RKO (cell line): ENCODE data around the gene CAMKMT.
"Not testable (repeated sequence)": the region's sequence is repeated elsewhere in the genome, so short reads cannot be mapped to it uniquely, and the experiment has no call there.

Experiments used
- DNase-seq: peaks from one replicate; pipeline ENCODE4 v3.0.0-alpha.2; 2016; ENCODE audit warnings: low spot score

CAMKMT gene

GRCh38 chr2:44505664-44506063, 143.9 kb downstream of the CAMKMT start:
- not testable (repeated sequence) for DNase-seq

GRCh38 chr2:44510246-44510645, 148.5 kb downstream of the CAMKMT start:
- DNase-seq = no peak

GRCh38 chr2:44515416-44515815, 153.7 kb downstream of the CAMKMT start:
- no peak for DNase-seq

GRCh38 chr2:44519026-44519425, 157.3 kb downstream of the CAMKMT start:
- no peak for DNase-seq

GRCh38 chr2:44522846-44523245, 161.1 kb downstream of the CAMKMT start:
- DNase-seq = no peak

- DNase-seq = no peak
Observed at GRCh38 chr2:44524347-44524926, 162.7 kb downstream of the CAMKMT start.

- no peak for DNase-seq
Observed at GRCh38 chr2:44526352-44526751, 164.6 kb downstream of the CAMKMT start.

GRCh38 chr2:44528595-44528994, 166.8 kb downstream of the CAMKMT start:
- DNase-seq = no peak

- DNase-seq = no peak
Observed at GRCh38 chr2:44529448-44529847, 167.7 kb downstream of the CAMKMT start.

- no peak for DNase-seq
Observed at GRCh38 chr2:44531289-44531688, 169.5 kb downstream of the CAMKMT start.

- DNase-seq = no peak
Observed at GRCh38 chr2:44532031-44532430, 170.3 kb downstream of the CAMKMT start.

GRCh38 chr2:44533508-44533907, 171.8 kb downstream of the CAMKMT start:
- no peak for DNase-seq

- DNase-seq = no peak
Observed at GRCh38 chr2:44535376-44535775, 173.6 kb downstream of the CAMKMT start.

- no peak for DNase-seq
Observed at GRCh38 chr2:44537264-44537663, 175.5 kb downstream of the CAMKMT start.

- DNase-seq = no peak
Observed at GRCh38 chr2:44542520-44542919, 180.8 kb downstream of the CAMKMT start.

- DNase-seq = no peak
Observed at GRCh38 chr2:44543773-44544725, 182.3 kb downstream of the CAMKMT start.

- no peak for DNase-seq
Observed at GRCh38 chr2:44545005-44545404, 183.3 kb downstream of the CAMKMT start.

GRCh38 chr2:44546459-44547127, 184.8 kb downstream of the CAMKMT start:
- no peak for DNase-seq

GRCh38 chr2:44547718-44548117, 186.0 kb downstream of the CAMKMT start:
- no peak for DNase-seq

- DNase-seq = no peak
Observed at GRCh38 chr2:44548221-44549098, 186.7 kb downstream of the CAMKMT start.

- peak; percentile 14 for DNase-seq
Observed at GRCh38 chr2:44549099-44549471, 187.3 kb downstream of the CAMKMT start.

GRCh38 chr2:44549856-44550255, 188.1 kb downstream of the CAMKMT start:
- no peak for DNase-seq
